Measurements from ENCODE around the gene OR2H1. TPM values are rescaled to one million over a fixed set of nuclear protein-coding genes. Genes with fewer than 3 reads are reported as not detected.

The OR2H1 gene
- total RNA-seq, 1 experiment from 2014 or later = not detected

GRCh38 chr6:29487660-29488059 is 30.7 kb downstream of the OR2H1 start, which contains the start of gene MAS1L:
MAS1L (minus strand) TSS chr6:29487956; CDS start chr6:29487902, 54 bp downstream.
- ChIA-PET CTCF (no interaction called here), POLR2A (no interaction called here)
- no peak for TF ChIP-seq CTCF (IDR thresholded peaks at IDR 0.05; ENCODE audit: insufficient read depth in 1 of 2, low read depth in 1 of 2, low read length in 1 of 2, severe bottlenecking in 1 of 2, unreplicated experiment in 1 of 2)
- Histone ChIP-seq H3K9me3 (no peaks in the 10 kb centered on the region), H3K36me3 (ENCODE audit: control insufficient read depth, insufficient read depth, low read length) (no peaks in the 10 kb centered on the region), H3K27me3 (replicated peaks; ENCODE audit: control insufficient read depth, insufficient read depth, low read length) (no peaks in the 10 kb centered on the region), H3K4me1 (no peaks in the 10 kb centered on the region), H3K4me3 (ENCODE audit: low read depth, low read length) (no peak within 1 kb of the TSS)
- Mint-ChIP-seq H3K9me3 (ENCODE audit: unreplicated experiment) (no peaks in the 10 kb centered on the region), H3K4me1 (ENCODE audit: low read depth, unreplicated experiment) (no peaks in the 10 kb centered on the region), H3K36me3 (ENCODE audit: insufficient read depth, unreplicated experiment) (no peaks in the 10 kb centered on the region), H3K27me3 (ENCODE audit: insufficient read depth, unreplicated experiment) (no peaks in the 10 kb centered on the region), H3K27ac (ENCODE audit: unreplicated experiment) (no peak within 1 kb of the TSS), H3K4me3 (ENCODE audit: unreplicated experiment) (no peak within 1 kb of the TSS)
- no TSS peak for BruUV-seq (replicated peaks)
- intact Hi-C loops (cut with micrococcal nuclease; ENCODE audit: unreplicated experiment) = no loop called here
- DNase-seq = no peak

- Histone ChIP-seq H3K9me3 (no peaks in the 10 kb centered on the region), H3K27me3 (replicated peaks; ENCODE audit: control insufficient read depth, insufficient read depth, low read length) (no peaks in the 10 kb centered on the region), H3K4me1 (no peaks in the 10 kb centered on the region), H3K4me3 (ENCODE audit: low read depth, low read length) (no peak overlapping the region), H3K36me3 (ENCODE audit: control insufficient read depth, insufficient read depth, low read length) (no peaks in the 10 kb centered on the region)
- Mint-ChIP-seq H3K9me3 (ENCODE audit: unreplicated experiment) (no peaks in the 10 kb centered on the region), H3K27me3 (ENCODE audit: insufficient read depth, unreplicated experiment) (peaks cover 5% of the 10 kb centered on the region), H3K36me3 (ENCODE audit: insufficient read depth, unreplicated experiment) (no peaks in the 10 kb centered on the region), H3K4me1 (ENCODE audit: low read depth, unreplicated experiment) (no peaks in the 10 kb centered on the region), H3K4me3 (ENCODE audit: unreplicated experiment) (no peak overlapping the region), H3K27ac (ENCODE audit: unreplicated experiment) (no peak overlapping the region)
- ChIA-PET CTCF (no interaction called here), POLR2A (no interaction called here)
- TF ChIP-seq CTCF (IDR thresholded peaks at IDR 0.05; ENCODE audit: insufficient read depth in 1 of 2, low read depth in 1 of 2, low read length in 1 of 2, severe bottlenecking in 1 of 2, unreplicated experiment in 1 of 2) = no peak
- BruUV-seq (replicated peaks) = no TSS peak
- DNase-seq = no peak
- intact Hi-C loops (cut with micrococcal nuclease; ENCODE audit: unreplicated experiment) = no loop called here
Measured at GRCh38 chr6:29488874-29489273, 31.9 kb downstream of the OR2H1 start.

GRCh38 chr6:29489286-29489685 is 32.3 kb downstream of the OR2H1 start:
- TF ChIP-seq CTCF (IDR thresholded peaks at IDR 0.05; ENCODE audit: insufficient read depth in 1 of 2, low read depth in 1 of 2, low read length in 1 of 2, severe bottlenecking in 1 of 2, unreplicated experiment in 1 of 2) = no peak
- no peaks in the 10 kb centered on the region for H3K36me3 Mint-ChIP-seq (ENCODE audit: insufficient read depth, unreplicated experiment)
- H3K27me3 Mint-ChIP-seq (ENCODE audit: insufficient read depth, unreplicated experiment) = peaks cover 5% of the 10 kb centered on the region
- BruUV-seq (replicated peaks) = no TSS peak
- H3K9me3 ChIP-seq = no peaks in the 10 kb centered on the region
- POLR2A ChIA-PET = no interaction called here
- H3K27me3 ChIP-seq (replicated peaks; ENCODE audit: control insufficient read depth, insufficient read depth, low read length) = no peaks in the 10 kb centered on the region
- no peak overlapping the region for H3K27ac Mint-ChIP-seq (ENCODE audit: unreplicated experiment)
- H3K4me3 Mint-ChIP-seq (ENCODE audit: unreplicated experiment) = no peak overlapping the region
- no peak overlapping the region for H3K4me3 ChIP-seq (ENCODE audit: low read depth, low read length)
- H3K4me1 ChIP-seq = no peaks in the 10 kb centered on the region
- intact Hi-C loops (cut with micrococcal nuclease; ENCODE audit: unreplicated experiment) = no loop called here
- DNase-seq = no peak
- H3K9me3 Mint-ChIP-seq (ENCODE audit: unreplicated experiment) = no peaks in the 10 kb centered on the region
- no peaks in the 10 kb centered on the region for H3K36me3 ChIP-seq (ENCODE audit: control insufficient read depth, insufficient read depth, low read length)
- CTCF ChIA-PET = no interaction called here
- no peaks in the 10 kb centered on the region for H3K4me1 Mint-ChIP-seq (ENCODE audit: low read depth, unreplicated experiment)

Data from Caco-2 (cell line).